Mesenteric fat pad (tissue), 1 donor: Measurements from ENCODE around the gene SLC4A2. TPM values are rescaled to one million over a fixed set of nuclear protein-coding genes. Genes with fewer than 3 reads are reported as not detected.

Source experiments
- total RNA-seq: library from RNA; stranded (reverse); fragmentation: NEBNext Ultra II Directional; extraction: Animal tissue kit (Norgen Biotek cat#: 25700); gene quantifications from one replicate; pipeline ENCODE4 v1.2.1, GENCODE V29; 2021
- donor health status: DM: yes; HTN: yes; CAD: no.

SLC4A2 gene
- total RNA-seq, 1 donor from 2014 or later: 130 TPM

Other genes with a start within 250 kb of the SLC4A2 start
- gene AOC1, start 207.1 kb upstream of the SLC4A2 start, total RNA-seq: 0.67 TPM
- gene KCNH2, start 81.3 kb upstream of the SLC4A2 start, total RNA-seq: 0.32 TPM
- gene NOS3, start 68.6 kb upstream of the SLC4A2 start, total RNA-seq: 57.1 TPM
- not detected for gene ATG9B, start 35.1 kb upstream of the SLC4A2 start, total RNA-seq
- gene ABCB8, start 31.1 kb upstream of the SLC4A2 start, total RNA-seq: 27.6 TPM
- gene ASIC3, start 11.1 kb upstream of the SLC4A2 start, total RNA-seq: 0.87 TPM
- 7.3 TPM for gene CDK5, start 1.7 kb upstream of the SLC4A2 start, total RNA-seq
- 59.3 TPM for gene FASTK, start 21.2 kb downstream of the SLC4A2 start, total RNA-seq
- 31.9 TPM for gene TMUB1, start 23.9 kb downstream of the SLC4A2 start, total RNA-seq
- gene AGAP3, start 26.9 kb downstream of the SLC4A2 start, total RNA-seq: 86.8 TPM
- not detected for gene GBX1, start 108.1 kb downstream of the SLC4A2 start, total RNA-seq
- gene ASB10, start 127.7 kb downstream of the SLC4A2 start, total RNA-seq: not detected
- not detected for gene H2BK1, start 150.9 kb downstream of the SLC4A2 start, total RNA-seq
- gene ABCF2, start 167.6 kb downstream of the SLC4A2 start, total RNA-seq: 38.1 TPM
- gene CHPF2, start 172.9 kb downstream of the SLC4A2 start, total RNA-seq: 42.1 TPM
- 36.5 TPM for gene SMARCD3, start 189.1 kb downstream of the SLC4A2 start, total RNA-seq